HEK293 (cell line): ENCODE results near the gene CDK6.

Source experiments
- CTCF ChIA-PET: fragments of 350-600 bp; formaldehyde crosslinking; extraction: SDS; loops from one replicate; lab custom pipeline; 2021; ENCODE audit warnings: antibody characterized with exemption; lab: Yijun Ruan, JAX
- POLR2A ChIA-PET: fragments of 300-600 bp; formaldehyde crosslinking; extraction: SDS; loops from one replicate; lab custom pipeline; 2020; ENCODE audit warnings: antibody characterized with exemption, inconsistent platforms; lab: Yijun Ruan, JAX
- H3K27ac ChIP-seq: fragments of 200-500 bp; sonication (Bioruptor generic); 2 replicates; pipeline ENCODE4 v1.5.1; 2014; ENCODE audit warnings: low read depth, low read length, control low read depth, inconsistent platforms; ENCODE audit errors: extremely low read depth
- H3K36me3 ChIP-seq, 2 experiments: fragments of 200-500 bp in 1 of 2; sonication (Bioruptor generic) in 1 of 2; 1 replicate in 1 of 2; 2 replicates in 1 of 2; pipeline ENCODE4 v1.5.1; 2014 to 2017; ENCODE audit warnings: inconsistent platforms in 2 of 2, low read length in 2 of 2; ENCODE audit not compliant: control insufficient read depth in 2 of 2, insufficient read depth in 1 of 2
- H3K4me1 ChIP-seq: fragments of 200-500 bp; sonication (Bioruptor generic); 2 replicates; pipeline ENCODE4 v1.5.1; 2014; ENCODE audit warnings: mild to moderate bottlenecking, low read length, inconsistent platforms; ENCODE audit not compliant: control insufficient read depth, insufficient read depth
- H3K4me3 ChIP-seq: 2 replicates; pipeline ENCODE4 v1.5.1; 2011; ENCODE audit warnings: low read depth, mild to moderate bottlenecking, control low read depth, low read length, moderate library complexity
- H3K9me3 ChIP-seq: fragments of 200-500 bp; sonication (Bioruptor generic); 2 replicates; pipeline ENCODE4 v1.5.1; 2014; ENCODE audit warnings: low read depth, low read length, inconsistent platforms; ENCODE audit not compliant: control insufficient read depth, insufficient read depth
- GLIS2 ChIP-seq: fragments of 450-650 bp; formaldehyde crosslinking; IDR thresholded peaks from 2 replicates; pipeline ENCODE4 v1.5.1; 2016; ENCODE audit warnings: missing biosample characterization, missing genetic modification characterization
- KLF10 ChIP-seq: fragments of 450-650 bp; IDR thresholded peaks from 2 replicates; pipeline ENCODE4 v1.5.1; 2018; ENCODE audit warnings: missing biosample characterization, mild to moderate bottlenecking, missing genetic modification characterization
- KLF8 ChIP-seq: fragments of 450-650 bp; formaldehyde crosslinking; IDR thresholded peaks from 2 replicates; pipeline ENCODE4 v1.5.1; 2016; ENCODE audit warnings: missing biosample characterization, missing genetic modification characterization
- MEIS1 ChIP-seq: sonication (generic); formaldehyde crosslinking; IDR thresholded peaks from 2 replicates; pipeline ENCODE4 v1.8.1; 2022; ENCODE audit warnings: missing genetic modification reagents, mild to moderate bottlenecking, borderline replicate concordance
- PRDM1 ChIP-seq: fragments of 450-650 bp; formaldehyde crosslinking; IDR thresholded peaks from 2 replicates; pipeline ENCODE4; 2016; ENCODE audit warnings: missing biosample characterization, missing genetic modification characterization
- ZBTB20 ChIP-seq: fragments of 450-650 bp; formaldehyde crosslinking; IDR thresholded peaks from 2 replicates; pipeline ENCODE4 v1.5.1; 2016; ENCODE audit warnings: missing biosample characterization, missing genetic modification characterization
- ZNF138 ChIP-seq: fragments of 450-650 bp; formaldehyde crosslinking; IDR thresholded peaks from 2 replicates; pipeline ENCODE4 v1.5.1; 2016; ENCODE audit warnings: missing biosample characterization, missing genetic modification characterization, borderline replicate concordance
- ZNF16 ChIP-seq: fragments of 450-650 bp; formaldehyde crosslinking; IDR thresholded peaks from 2 replicates; pipeline ENCODE4 v1.5.1; 2016; ENCODE audit warnings: low read depth, missing biosample characterization, missing genetic modification characterization
- ZNF184 ChIP-seq: fragments of 450-650 bp; IDR thresholded peaks from 2 replicates; pipeline ENCODE4 v1.5.1; 2018; ENCODE audit warnings: missing biosample characterization, mild to moderate bottlenecking, missing genetic modification characterization
- ZNF266 ChIP-seq: fragments of 450-650 bp; formaldehyde crosslinking; IDR thresholded peaks from 2 replicates; pipeline ENCODE4 v1.5.1; 2016; ENCODE audit warnings: missing biosample characterization, missing genetic modification characterization, low read depth
- ZNF274 ChIP-seq, 2 experiments: fragments of 200-500 bp in 1 of 2; fragments of 450-650 bp in 1 of 2; sonication (Bioruptor generic) in 1 of 2; formaldehyde crosslinking in 1 of 2; IDR thresholded peaks; 2 replicates each; pipeline versions ENCODE4 v1.5.1 to v1.6.1; 2014 to 2016; ENCODE audit warnings: borderline replicate concordance in 1 of 2, inconsistent platforms in 1 of 2, low read length in 1 of 2, missing biosample characterization in 1 of 2, missing genetic modification characterization in 1 of 2
- ZNF433 ChIP-seq: fragments of 450-650 bp; formaldehyde crosslinking; IDR thresholded peaks from 2 replicates; pipeline ENCODE4 v1.5.1; 2016; ENCODE audit warnings: missing biosample characterization, missing genetic modification characterization, low read depth
- ZNF48 ChIP-seq: fragments of 450-650 bp; formaldehyde crosslinking; IDR thresholded peaks from 2 replicates; pipeline ENCODE4 v1.5.1; 2016; ENCODE audit warnings: missing biosample characterization, missing genetic modification characterization
- ZNF560 ChIP-seq: fragments of 450-650 bp; formaldehyde crosslinking; IDR thresholded peaks from 2 replicates; pipeline ENCODE4 v1.5.1; 2017; ENCODE audit warnings: missing biosample characterization, missing genetic modification characterization, borderline replicate concordance
- ZNF596 ChIP-seq: fragments of 450-650 bp; IDR thresholded peaks from 2 replicates; pipeline ENCODE4 v1.5.0; 2018; ENCODE audit warnings: missing biosample characterization, mild to moderate bottlenecking, missing genetic modification characterization, moderate library complexity
- ZNF645 ChIP-seq: fragments of 450-650 bp; formaldehyde crosslinking; IDR thresholded peaks from 2 replicates; pipeline ENCODE4; 2016; ENCODE audit warnings: missing biosample characterization, missing genetic modification characterization
- ZNF660 ChIP-seq: fragments of 450-650 bp; IDR thresholded peaks from 2 replicates; pipeline ENCODE4 v1.5.1; 2018; ENCODE audit warnings: missing biosample characterization, mild to moderate bottlenecking, missing genetic modification characterization
- ZNF664 ChIP-seq: fragments of 450-650 bp; formaldehyde crosslinking; IDR thresholded peaks from 2 replicates; pipeline ENCODE4 v1.5.1; 2016; ENCODE audit warnings: missing biosample characterization, missing genetic modification characterization
- ZNF692 ChIP-seq: fragments of 450-650 bp; formaldehyde crosslinking; IDR thresholded peaks from 2 replicates; pipeline ENCODE4 v1.5.1; 2016; ENCODE audit warnings: missing biosample characterization, missing genetic modification characterization
- ZNF701 ChIP-seq: fragments of 450-650 bp; formaldehyde crosslinking; IDR thresholded peaks from 2 replicates; pipeline ENCODE4 v1.5.1; 2016; ENCODE audit warnings: missing biosample characterization, missing genetic modification characterization
- ZNF76 ChIP-seq: fragments of 450-650 bp; formaldehyde crosslinking; IDR thresholded peaks from 2 replicates; pipeline ENCODE4; 2016; ENCODE audit warnings: low read depth, missing biosample characterization, missing genetic modification characterization, borderline replicate concordance
- TF ChIP-seq, protein P1 (sequence below): fragments of 450-650 bp; IDR thresholded peaks from 2 replicates; pipeline ENCODE4 v1.5.1; 2018; ENCODE audit warnings: missing biosample characterization, missing genetic modification characterization
- TF ChIP-seq, protein P2 (sequence below): fragments of 450-650 bp; formaldehyde crosslinking; IDR thresholded peaks from 2 replicates; pipeline ENCODE4 v1.5.1; 2017; ENCODE audit warnings: missing biosample characterization, missing genetic modification characterization

Gene CDK6

GRCh38 chr7:92720604-92721350, 115.6 kb downstream of the CDK6 start (continued):
- TF ChIP-seq ZNF645, result no peak
- no peak for TF ChIP-seq ZBTB20 (tag by site-specific recombination)
- TF ChIP-seq GLIS2 (tag by site-specific recombination), result no peak
- no peak for TF ChIP-seq ZNF48 (tag by site-specific recombination)
- no peak for TF ChIP-seq ZNF596 (tag by site-specific recombination)
- TF ChIP-seq, protein P1, sequence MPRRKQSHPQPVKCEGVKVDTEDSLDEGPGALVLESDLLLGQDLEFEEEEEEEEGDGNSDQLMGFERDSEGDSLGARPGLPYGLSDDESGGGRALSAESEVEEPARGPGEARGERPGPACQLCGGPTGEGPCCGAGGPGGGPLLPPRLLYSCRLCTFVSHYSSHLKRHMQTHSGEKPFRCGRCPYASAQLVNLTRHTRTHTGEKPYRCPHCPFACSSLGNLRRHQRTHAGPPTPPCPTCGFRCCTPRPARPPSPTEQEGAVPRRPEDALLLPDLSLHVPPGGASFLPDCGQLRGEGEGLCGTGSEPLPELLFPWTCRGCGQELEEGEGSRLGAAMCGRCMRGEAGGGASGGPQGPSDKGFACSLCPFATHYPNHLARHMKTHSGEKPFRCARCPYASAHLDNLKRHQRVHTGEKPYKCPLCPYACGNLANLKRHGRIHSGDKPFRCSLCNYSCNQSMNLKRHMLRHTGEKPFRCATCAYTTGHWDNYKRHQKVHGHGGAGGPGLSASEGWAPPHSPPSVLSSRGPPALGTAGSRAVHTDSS (tag by site-specific recombination), result no peak
- no peak for TF ChIP-seq ZNF692 (tag by site-specific recombination)
- TF ChIP-seq ZNF433 (tag by site-specific recombination), result no peak

GRCh38 chr7:92717993-92718716, 118.2 kb downstream of the CDK6 start:
- Histone ChIP-seq H3K9me3 (no peaks in the 10 kb centered on the region), H3K36me3 (peaks cover 0 to 4% of the 10 kb centered on the region in 2 experiments; a peak in 1 of 3 replicates), H3K27ac (no peak overlapping the region), H3K4me1 (peaks cover 2% of the 10 kb centered on the region; the same call in 1 of the 2 replicates), H3K4me3 (no peak overlapping the region)
- ChIA-PET POLR2A (no interaction called here), CTCF (no interaction called here)
- TF ChIP-seq ZNF274 (IDR thresholded peaks at IDR 0.05; ENCODE audit: low read length), result no peak
- TF ChIP-seq ZNF274 (tag by site-specific recombination; IDR thresholded peaks at IDR 0.05; ENCODE audit: borderline replicate concordance), result no peak
- TF ChIP-seq KLF10, result no peak
- TF ChIP-seq ZNF184 (tag by site-specific recombination), result no peak
- TF ChIP-seq ZNF138 (tag by site-specific recombination), result no peak
- no peak for TF ChIP-seq ZNF48 (tag by site-specific recombination)
- TF ChIP-seq ZNF266, result no peak
- TF ChIP-seq KLF8, result no peak
- no peak for TF ChIP-seq ZNF701 (tag by site-specific recombination)
- no peak for TF ChIP-seq ZNF76 (tag by site-specific recombination)
- TF ChIP-seq ZNF16 (tag by site-specific recombination), result no peak
- TF ChIP-seq ZNF664, result no peak
- TF ChIP-seq, protein P2, sequence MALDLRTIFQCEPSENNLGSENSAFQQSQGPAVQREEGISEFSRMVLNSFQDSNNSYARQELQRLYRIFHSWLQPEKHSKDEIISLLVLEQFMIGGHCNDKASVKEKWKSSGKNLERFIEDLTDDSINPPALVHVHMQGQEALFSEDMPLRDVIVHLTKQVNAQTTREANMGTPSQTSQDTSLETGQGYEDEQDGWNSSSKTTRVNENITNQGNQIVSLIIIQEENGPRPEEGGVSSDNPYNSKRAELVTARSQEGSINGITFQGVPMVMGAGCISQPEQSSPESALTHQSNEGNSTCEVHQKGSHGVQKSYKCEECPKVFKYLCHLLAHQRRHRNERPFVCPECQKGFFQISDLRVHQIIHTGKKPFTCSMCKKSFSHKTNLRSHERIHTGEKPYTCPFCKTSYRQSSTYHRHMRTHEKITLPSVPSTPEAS (tag by site-specific recombination), result no peak
- TF ChIP-seq MEIS1 (CRISPR knock-in tag), result no peak
- TF ChIP-seq ZNF660 (tag by site-specific recombination), result no peak
- TF ChIP-seq PRDM1, result no peak
- no peak for TF ChIP-seq ZNF560 (tag by site-specific recombination)
